PC-3 (cell line): ENCODE results near the gene SLC16A9.

Experiments
- EZH2 ChIP-seq: fragments of 300-600 bp; sonication (generic); IDR thresholded peaks from one replicate; pipeline ENCODE4 v1.6.1; 2017; ENCODE audit warnings: antibody characterized with exemption, mild to moderate bottlenecking, low read length; ENCODE audit not compliant: unreplicated experiment
- EZH2phosphoT487 ChIP-seq: fragments of 300-600 bp; sonication (generic); IDR thresholded peaks from 2 replicates; pipeline ENCODE4 v1.6.1; 2018; ENCODE audit warnings: mild to moderate bottlenecking, antibody characterized with exemption, low read length, borderline replicate concordance
- TF ChIP-seq, protein P1 (sequence below): fragments of 300-600 bp; sonication (generic); conservative IDR thresholded peaks from 2 replicates; pipeline ENCODE4 v1.5.1; 2017; ENCODE audit warnings: antibody characterized with exemption, low read depth, mild to moderate bottlenecking, low read length

DNA sequence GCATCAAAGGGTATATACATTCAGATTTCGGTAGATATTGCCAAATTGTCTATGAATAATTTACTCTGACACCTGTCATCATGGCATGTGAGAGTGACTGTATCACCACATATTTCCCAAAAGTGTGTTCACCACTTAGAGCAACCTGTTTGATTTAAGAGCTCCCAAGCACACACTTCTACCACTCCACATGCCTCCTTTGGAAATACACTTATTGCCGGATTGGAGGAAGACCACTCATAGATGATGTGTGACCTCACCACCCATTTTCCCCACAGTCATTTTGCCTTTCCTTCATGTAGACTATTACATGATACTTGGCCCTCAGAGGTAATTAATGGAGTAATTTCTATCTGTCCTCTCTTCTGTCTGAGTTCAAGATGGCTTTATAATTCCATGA is 75.5 kb downstream of the SLC16A9 start:
- TF ChIP-seq, protein P1, sequence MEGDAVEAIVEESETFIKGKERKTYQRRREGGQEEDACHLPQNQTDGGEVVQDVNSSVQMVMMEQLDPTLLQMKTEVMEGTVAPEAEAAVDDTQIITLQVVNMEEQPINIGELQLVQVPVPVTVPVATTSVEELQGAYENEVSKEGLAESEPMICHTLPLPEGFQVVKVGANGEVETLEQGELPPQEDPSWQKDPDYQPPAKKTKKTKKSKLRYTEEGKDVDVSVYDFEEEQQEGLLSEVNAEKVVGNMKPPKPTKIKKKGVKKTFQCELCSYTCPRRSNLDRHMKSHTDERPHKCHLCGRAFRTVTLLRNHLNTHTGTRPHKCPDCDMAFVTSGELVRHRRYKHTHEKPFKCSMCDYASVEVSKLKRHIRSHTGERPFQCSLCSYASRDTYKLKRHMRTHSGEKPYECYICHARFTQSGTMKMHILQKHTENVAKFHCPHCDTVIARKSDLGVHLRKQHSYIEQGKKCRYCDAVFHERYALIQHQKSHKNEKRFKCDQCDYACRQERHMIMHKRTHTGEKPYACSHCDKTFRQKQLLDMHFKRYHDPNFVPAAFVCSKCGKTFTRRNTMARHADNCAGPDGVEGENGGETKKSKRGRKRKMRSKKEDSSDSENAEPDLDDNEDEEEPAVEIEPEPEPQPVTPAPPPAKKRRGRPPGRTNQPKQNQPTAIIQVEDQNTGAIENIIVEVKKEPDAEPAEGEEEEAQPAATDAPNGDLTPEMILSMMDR: no peak
- no peak for TF ChIP-seq EZH2phosphoT487
- TF ChIP-seq EZH2: no peak
